ENCODE results near the gene FBXL19. TPM values are rescaled to one million over a fixed set of nuclear protein-coding genes. Genes with fewer than 3 reads are reported as not detected.

The FBXL19 gene
- total and polyA plus RNA-seq, 2 of the 13 experiments (the other 11 are each of a cell fraction or from before 2014, with no cell fraction given) = 6.0 to 13.7 TPM

DNA sequence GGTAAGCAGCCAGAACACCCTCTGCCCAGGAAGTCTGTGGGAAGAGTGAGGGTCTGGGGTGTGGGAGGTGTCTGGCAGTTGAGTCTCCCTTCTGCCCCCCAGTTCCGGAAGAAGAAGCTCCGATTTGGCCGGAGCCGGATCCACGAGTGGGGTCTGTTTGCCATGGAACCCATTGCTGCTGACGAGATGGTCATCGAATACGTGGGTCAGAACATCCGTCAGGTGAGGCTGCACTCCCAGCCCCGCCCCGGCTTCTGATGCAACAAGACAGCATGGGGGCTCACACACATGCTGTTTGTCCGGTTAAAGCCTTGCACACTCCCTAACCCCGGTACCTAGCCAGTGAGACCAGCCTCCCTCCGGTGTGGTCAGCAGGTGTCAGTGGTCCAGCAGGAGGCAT lies 57.6 kb downstream of the FBXL19 start:
- 97% methylated on average over 14 of the region's 14 CpGs for WGBS (ENCODE audit: low lambda C conversion rate)
- Histone ChIP-seq H3K4me3 (replicated peaks in 1 of 3; ENCODE audit: insufficient read depth in 1 of 3, low read depth in 2 of 3, low read length in 3 of 3) (no peak overlapping the region), H4K20me1 (ENCODE audit: insufficient read depth, low read length) (no peaks in the 10 kb centered on the region; the same call in 1 of the 2 replicates), H3K36me3 (replicated peaks in 1 of 2; ENCODE audit: control insufficient read depth in 1 of 2, insufficient read depth in 2 of 2, low read length in 2 of 2) (peaks cover 35 to 75% of the 10 kb centered on the region in 2 experiments), H3K27ac (ENCODE audit: extremely low read length, insufficient read depth, low read length) (no peak overlapping the region), H2AFZ (ENCODE audit: low read length) (no peak overlapping the region), H3K79me2 (ENCODE audit: insufficient read depth, low read length) (no peaks in the 10 kb centered on the region), H3K9me3 (ENCODE audit: low read length) (no peaks in the 10 kb centered on the region), H3K27me3 (ENCODE audit: control insufficient read depth in 1 of 2, insufficient read depth in 2 of 2, low read length in 2 of 2) (no peaks in the 10 kb centered on the region), H3K4me2 (ENCODE audit: low read depth, low read length) (no peak overlapping the region), H3K9ac (ENCODE audit: insufficient read depth, low read depth, low read length) (no peak overlapping the region), H3K4me1 (ENCODE audit: insufficient read depth, low read length) (peaks cover 9% of the 10 kb centered on the region)
- BruUV-seq (replicated peaks) = no TSS peak
- DNase-seq (ENCODE audit: low spot score) (no peak), ATAC-seq (no peak), FAIRE-seq (no peak)
- ChIA-PET POLR2A (interaction anchor here (1.4 kb wide), 1 partner anchor 18 kb away, joined by 3 read pairs; no protein-coding TSS in a partner anchor), CTCF (ENCODE audit: low intra/inter-chr PET ratio, low total read pairs) (no interaction called here)
- intact Hi-C loops (cut with micrococcal nuclease; ENCODE audit: unreplicated experiment) (loop anchor here (10.0 kb wide), 1 partner anchor 884 kb away; no protein-coding TSS in a partner anchor), in situ Hi-C loops (cut with HindIII; ENCODE audit: extremely low pct_ligation_motif_present, low pct_unique_long_range_greater_than_20kb) (loop anchor here (25.0 kb wide), 1 partner anchor 731 kb away; a partner anchor contains a TSS)
- TF ChIP-seq ZSCAN31 (CRISPR knock-in tag; IDR thresholded peaks at IDR 0.05; ENCODE audit: low read depth) (no peak), ZNF792 (CRISPR knock-in tag; IDR thresholded peaks at IDR 0.05) (no peak), SP4 (CRISPR knock-in tag; IDR thresholded peaks at IDR 0.05) (no peak), ZNF205 (CRISPR knock-in tag; IDR thresholded peaks at IDR 0.05) (no peak), REXO4 (CRISPR knock-in tag; IDR thresholded peaks at IDR 0.05; ENCODE audit: borderline replicate concordance) (no peak), ZNF34 (CRISPR knock-in tag; IDR thresholded peaks at IDR 0.05; ENCODE audit: borderline replicate concordance) (no peak), ZNF292 (CRISPR knock-in tag; IDR thresholded peaks at IDR 0.05; ENCODE audit: borderline replicate concordance, low read depth) (no peak), AGO2 (optimal IDR thresholded peaks at IDR 0.05; ENCODE audit: low read depth, low read length) (no peak), SP1 (IDR thresholded peaks at IDR 0.05) (no peak), SP1 (CRISPR knock-in tag; IDR thresholded peaks at IDR 0.05) (no peak), ELF4 (CRISPR knock-in tag; IDR thresholded peaks at IDR 0.05; ENCODE audit: borderline replicate concordance) (no peak), PHF21A (CRISPR knock-in tag; IDR thresholded peaks at IDR 0.05) (no peak)
- TF ChIP-seq, protein P1, sequence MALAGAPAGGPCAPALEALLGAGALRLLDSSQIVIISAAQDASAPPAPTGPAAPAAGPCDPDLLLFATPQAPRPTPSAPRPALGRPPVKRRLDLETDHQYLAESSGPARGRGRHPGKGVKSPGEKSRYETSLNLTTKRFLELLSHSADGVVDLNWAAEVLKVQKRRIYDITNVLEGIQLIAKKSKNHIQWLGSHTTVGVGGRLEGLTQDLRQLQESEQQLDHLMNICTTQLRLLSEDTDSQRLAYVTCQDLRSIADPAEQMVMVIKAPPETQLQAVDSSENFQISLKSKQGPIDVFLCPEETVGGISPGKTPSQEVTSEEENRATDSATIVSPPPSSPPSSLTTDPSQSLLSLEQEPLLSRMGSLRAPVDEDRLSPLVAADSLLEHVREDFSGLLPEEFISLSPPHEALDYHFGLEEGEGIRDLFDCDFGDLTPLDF (CRISPR knock-in tag; IDR thresholded peaks at IDR 0.05) = no peak
- TF ChIP-seq, protein P2, sequence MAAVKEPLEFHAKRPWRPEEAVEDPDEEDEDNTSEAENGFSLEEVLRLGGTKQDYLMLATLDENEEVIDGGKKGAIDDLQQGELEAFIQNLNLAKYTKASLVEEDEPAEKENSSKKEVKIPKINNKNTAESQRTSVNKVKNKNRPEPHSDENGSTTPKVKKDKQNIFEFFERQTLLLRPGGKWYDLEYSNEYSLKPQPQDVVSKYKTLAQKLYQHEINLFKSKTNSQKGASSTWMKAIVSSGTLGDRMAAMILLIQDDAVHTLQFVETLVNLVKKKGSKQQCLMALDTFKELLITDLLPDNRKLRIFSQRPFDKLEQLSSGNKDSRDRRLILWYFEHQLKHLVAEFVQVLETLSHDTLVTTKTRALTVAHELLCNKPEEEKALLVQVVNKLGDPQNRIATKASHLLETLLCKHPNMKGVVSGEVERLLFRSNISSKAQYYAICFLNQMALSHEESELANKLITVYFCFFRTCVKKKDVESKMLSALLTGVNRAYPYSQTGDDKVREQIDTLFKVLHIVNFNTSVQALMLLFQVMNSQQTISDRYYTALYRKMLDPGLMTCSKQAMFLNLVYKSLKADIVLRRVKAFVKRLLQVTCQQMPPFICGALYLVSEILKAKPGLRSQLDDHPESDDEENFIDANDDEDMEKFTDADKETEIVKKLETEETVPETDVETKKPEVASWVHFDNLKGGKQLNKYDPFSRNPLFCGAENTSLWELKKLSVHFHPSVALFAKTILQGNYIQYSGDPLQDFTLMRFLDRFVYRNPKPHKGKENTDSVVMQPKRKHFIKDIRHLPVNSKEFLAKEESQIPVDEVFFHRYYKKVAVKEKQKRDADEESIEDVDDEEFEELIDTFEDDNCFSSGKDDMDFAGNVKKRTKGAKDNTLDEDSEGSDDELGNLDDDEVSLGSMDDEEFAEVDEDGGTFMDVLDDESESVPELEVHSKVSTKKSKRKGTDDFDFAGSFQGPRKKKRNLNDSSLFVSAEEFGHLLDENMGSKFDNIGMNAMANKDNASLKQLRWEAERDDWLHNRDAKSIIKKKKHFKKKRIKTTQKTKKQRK (IDR thresholded peaks at IDR 0.05; ENCODE audit: low read length) = no peak
- TF ChIP-seq, protein P3, sequence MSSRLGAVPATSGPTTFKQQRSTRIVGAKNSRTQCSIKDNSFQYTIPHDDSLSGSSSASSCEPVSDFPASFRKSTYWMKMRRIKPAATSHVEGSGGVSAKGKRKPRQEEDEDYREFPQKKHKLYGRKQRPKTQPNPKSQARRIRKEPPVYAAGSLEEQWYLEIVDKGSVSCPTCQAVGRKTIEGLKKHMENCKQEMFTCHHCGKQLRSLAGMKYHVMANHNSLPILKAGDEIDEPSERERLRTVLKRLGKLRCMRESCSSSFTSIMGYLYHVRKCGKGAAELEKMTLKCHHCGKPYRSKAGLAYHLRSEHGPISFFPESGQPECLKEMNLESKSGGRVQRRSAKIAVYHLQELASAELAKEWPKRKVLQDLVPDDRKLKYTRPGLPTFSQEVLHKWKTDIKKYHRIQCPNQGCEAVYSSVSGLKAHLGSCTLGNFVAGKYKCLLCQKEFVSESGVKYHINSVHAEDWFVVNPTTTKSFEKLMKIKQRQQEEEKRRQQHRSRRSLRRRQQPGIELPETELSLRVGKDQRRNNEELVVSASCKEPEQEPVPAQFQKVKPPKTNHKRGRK (CRISPR knock-in tag; IDR thresholded peaks at IDR 0.05) = no peak

Data from HepG2 (cell line).